Measurements from ENCODE around the gene EPN2. TPM values are rescaled to one million over a fixed set of nuclear protein-coding genes. Genes with fewer than 3 reads are reported as not detected.

EPN2 gene
- total and polyA plus RNA-seq, 4 donors: 46.6 to 114 (median 84.0) TPM

DNA sequence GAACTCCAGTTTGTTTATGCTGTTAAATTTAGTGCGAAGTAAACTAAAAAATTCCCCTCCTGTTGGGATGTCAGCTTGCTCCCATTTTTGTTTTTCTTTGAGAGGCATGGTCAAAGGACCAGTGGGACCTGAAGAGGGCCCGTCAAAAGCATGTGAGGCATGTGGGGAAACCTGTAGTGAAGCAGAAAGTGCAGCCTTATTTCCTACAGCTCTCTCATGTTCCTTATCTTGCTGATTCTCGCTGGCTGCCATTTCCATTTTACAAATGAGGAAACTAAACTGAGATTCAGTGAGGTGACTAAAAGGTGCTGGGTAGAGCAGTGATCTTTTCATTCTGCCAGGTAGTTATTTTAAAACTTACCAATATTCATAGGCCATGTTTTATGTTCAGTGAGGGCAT lies 27.1 kb downstream of the EPN2 start:
- H3K27ac ChIP-seq (ENCODE audit: low read depth, low read length): peak overlapping the region; percentile 84
- no CpG with 5 or more reads among the region's 3 CpGs for WGBS (ENCODE audit: insufficient coverage)
- H3K9me3 ChIP-seq (ENCODE audit: control insufficient read depth, insufficient read depth, low read length): no peaks in the 10 kb centered on the region
- H3K4me1 ChIP-seq (ENCODE audit: control insufficient read depth, insufficient read depth, low read length): peaks cover 60% of the 10 kb centered on the region
- H3K27me3 ChIP-seq (ENCODE audit: control insufficient read depth, insufficient read depth, low read length): no peaks in the 10 kb centered on the region
- H3K4me3 ChIP-seq (ENCODE audit: low read depth, low read length): no peak overlapping the region
- no peak for DNase-seq (ENCODE audit: low read depth in 4 of 6, low spot score in 6 of 6)
- peaks cover 14% of the 10 kb centered on the region for H3K36me3 ChIP-seq (ENCODE audit: control insufficient read depth, insufficient read depth, low read length)

GRCh38 chr17:19264681-19265080 lies 27.5 kb downstream of the EPN2 start:
- 15% methylated on average over 5 of the region's 6 CpGs for WGBS (ENCODE audit: insufficient coverage)
- peak in 4 of 6 donors; percentile 42 to 79 (median 66) for DNase-seq (ENCODE audit: low read depth in 4 of 6, low spot score in 6 of 6)
- Histone ChIP-seq H3K27me3 (ENCODE audit: control insufficient read depth, insufficient read depth, low read length) (no peaks in the 10 kb centered on the region), H3K4me3 (ENCODE audit: low read depth, low read length) (no peak overlapping the region), H3K4me1 (ENCODE audit: control insufficient read depth, insufficient read depth, low read length) (peaks cover 59% of the 10 kb centered on the region), H3K27ac (ENCODE audit: low read depth, low read length) (peak overlapping the region; percentile 84), H3K36me3 (ENCODE audit: control insufficient read depth, insufficient read depth, low read length) (peaks cover 14% of the 10 kb centered on the region), H3K9me3 (ENCODE audit: control insufficient read depth, insufficient read depth, low read length) (no peaks in the 10 kb centered on the region)

DNA sequence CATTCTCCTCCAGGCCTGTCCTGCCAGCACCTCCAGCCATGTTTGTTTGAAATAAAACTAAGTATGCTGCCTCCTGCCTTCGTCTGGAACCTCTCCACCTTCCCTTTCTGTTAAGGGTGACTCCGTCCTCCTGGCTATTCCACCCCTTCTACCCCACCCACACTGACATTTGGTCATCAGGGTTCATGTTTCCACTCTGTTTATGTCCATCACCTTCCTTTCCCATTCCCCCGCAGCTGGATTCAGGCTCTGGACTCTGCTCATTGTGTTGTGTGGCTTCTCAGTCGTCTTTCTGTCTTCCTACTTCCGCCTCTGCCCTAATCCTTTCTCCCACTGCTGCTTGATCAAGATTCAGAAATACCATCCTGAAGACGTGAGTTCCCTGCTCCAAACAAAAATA lies 28.6 kb downstream of the EPN2 start:
- H3K4me3 ChIP-seq (ENCODE audit: low read depth, low read length): no peak overlapping the region
- no peaks in the 10 kb centered on the region for H3K9me3 ChIP-seq (ENCODE audit: control insufficient read depth, insufficient read depth, low read length)
- H3K36me3 ChIP-seq (ENCODE audit: control insufficient read depth, insufficient read depth, low read length): peaks cover 13% of the 10 kb centered on the region
- H3K27me3 ChIP-seq (ENCODE audit: control insufficient read depth, insufficient read depth, low read length): no peaks in the 10 kb centered on the region
- DNase-seq (ENCODE audit: low read depth in 4 of 6, low spot score in 6 of 6): no peak
- WGBS (ENCODE audit: insufficient coverage): 76% methylated on average over 3 of the region's 6 CpGs
- H3K27ac ChIP-seq (ENCODE audit: low read depth, low read length): no peak overlapping the region
- peaks cover 62% of the 10 kb centered on the region for H3K4me1 ChIP-seq (ENCODE audit: control insufficient read depth, insufficient read depth, low read length)

GRCh38 chr17:19268611-19269010 lies 31.4 kb downstream of the EPN2 start:
- H3K36me3 ChIP-seq (ENCODE audit: control insufficient read depth, insufficient read depth, low read length): peaks cover 13% of the 10 kb centered on the region
- no peak for DNase-seq (ENCODE audit: low read depth in 4 of 6, low spot score in 6 of 6)
- no peak overlapping the region for H3K4me3 ChIP-seq (ENCODE audit: low read depth, low read length)
- peak overlapping the region; percentile 40 for H3K27ac ChIP-seq (ENCODE audit: low read depth, low read length)
- H3K4me1 ChIP-seq (ENCODE audit: control insufficient read depth, insufficient read depth, low read length): peaks cover 66% of the 10 kb centered on the region
- no peaks in the 10 kb centered on the region for H3K9me3 ChIP-seq (ENCODE audit: control insufficient read depth, insufficient read depth, low read length)
- 44% methylated on average over 2 of the region's 3 CpGs for WGBS (ENCODE audit: insufficient coverage)
- H3K27me3 ChIP-seq (ENCODE audit: control insufficient read depth, insufficient read depth, low read length): no peaks in the 10 kb centered on the region

DNA sequence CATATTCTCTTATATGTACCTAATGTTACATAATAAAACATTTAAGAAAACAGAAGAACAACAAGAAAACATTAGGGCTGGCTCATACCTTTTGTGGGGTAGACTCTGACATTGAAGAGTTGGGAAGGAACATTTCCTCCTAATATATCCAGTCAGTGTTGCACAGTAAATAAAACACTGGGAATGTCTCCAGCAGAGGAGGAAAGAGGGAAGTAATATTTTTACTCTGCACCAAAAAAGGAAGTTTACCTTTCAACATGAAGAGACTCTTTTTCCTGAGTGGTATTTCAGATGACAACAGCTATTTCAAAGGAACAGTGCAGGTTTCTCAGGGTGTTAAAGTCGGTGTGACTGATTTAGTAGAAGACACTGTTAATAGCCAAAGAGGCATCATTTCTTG lies 31.9 kb downstream of the EPN2 start:
- peaks cover 61% of the 10 kb centered on the region for H3K4me1 ChIP-seq (ENCODE audit: control insufficient read depth, insufficient read depth, low read length)
- WGBS (ENCODE audit: insufficient coverage): 57% methylated on average over 1 of the region's 1 CpG
- H3K9me3 ChIP-seq (ENCODE audit: control insufficient read depth, insufficient read depth, low read length): no peaks in the 10 kb centered on the region
- DNase-seq (ENCODE audit: low read depth in 4 of 6, low spot score in 6 of 6): no peak
- no peaks in the 10 kb centered on the region for H3K27me3 ChIP-seq (ENCODE audit: control insufficient read depth, insufficient read depth, low read length)
- H3K4me3 ChIP-seq (ENCODE audit: low read depth, low read length): no peak overlapping the region
- peaks cover 15% of the 10 kb centered on the region for H3K36me3 ChIP-seq (ENCODE audit: control insufficient read depth, insufficient read depth, low read length)
- peak overlapping the region; percentile 70 for H3K27ac ChIP-seq (ENCODE audit: low read depth, low read length)

GRCh38 chr17:19269641-19270040 lies 32.5 kb downstream of the EPN2 start:
- DNase-seq (ENCODE audit: low read depth in 4 of 6, low spot score in 6 of 6): no peak
- Histone ChIP-seq H3K27me3 (ENCODE audit: control insufficient read depth, insufficient read depth, low read length) (no peaks in the 10 kb centered on the region), H3K4me3 (ENCODE audit: low read depth, low read length) (no peak overlapping the region), H3K4me1 (ENCODE audit: control insufficient read depth, insufficient read depth, low read length) (peaks cover 57% of the 10 kb centered on the region), H3K9me3 (ENCODE audit: control insufficient read depth, insufficient read depth, low read length) (no peaks in the 10 kb centered on the region), H3K27ac (ENCODE audit: low read depth, low read length) (peak overlapping the region; percentile 70), H3K36me3 (ENCODE audit: control insufficient read depth, insufficient read depth, low read length) (peaks cover 16% of the 10 kb centered on the region)
- 48% methylated on average over 3 of the region's 3 CpGs for WGBS (ENCODE audit: insufficient coverage)

DNA sequence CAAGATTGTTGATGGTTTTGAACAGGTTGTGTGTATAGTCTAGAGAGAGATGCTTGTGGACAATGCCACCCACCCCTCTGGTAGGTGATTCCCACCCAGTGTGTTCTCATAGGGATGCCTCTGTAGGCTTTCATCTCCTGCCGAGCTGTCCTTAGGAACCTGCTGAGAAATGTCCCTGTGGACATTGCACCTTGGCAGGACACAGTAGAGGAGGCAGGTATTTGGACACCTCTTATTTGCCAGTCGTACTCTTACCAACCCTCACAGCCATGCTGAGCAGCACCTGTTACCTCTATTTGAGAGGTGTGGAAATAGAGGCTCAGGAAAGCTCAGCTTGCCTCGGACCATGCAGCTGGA lies 33.2 kb downstream of the EPN2 start:
- H3K9me3 ChIP-seq (ENCODE audit: control insufficient read depth, insufficient read depth, low read length): no peaks in the 10 kb centered on the region
- H3K27ac ChIP-seq (ENCODE audit: low read depth, low read length): peak overlapping the region; percentile 25
- WGBS (ENCODE audit: insufficient coverage): 68% methylated on average over 2 of the region's 3 CpGs
- H3K4me3 ChIP-seq (ENCODE audit: low read depth, low read length): no peak overlapping the region
- no peaks in the 10 kb centered on the region for H3K27me3 ChIP-seq (ENCODE audit: control insufficient read depth, insufficient read depth, low read length)
- peaks cover 12% of the 10 kb centered on the region for H3K36me3 ChIP-seq (ENCODE audit: control insufficient read depth, insufficient read depth, low read length)
- peaks cover 53% of the 10 kb centered on the region for H3K4me1 ChIP-seq (ENCODE audit: control insufficient read depth, insufficient read depth, low read length)
- DNase-seq (ENCODE audit: low read depth in 4 of 6, low spot score in 6 of 6): no peak

DNA sequence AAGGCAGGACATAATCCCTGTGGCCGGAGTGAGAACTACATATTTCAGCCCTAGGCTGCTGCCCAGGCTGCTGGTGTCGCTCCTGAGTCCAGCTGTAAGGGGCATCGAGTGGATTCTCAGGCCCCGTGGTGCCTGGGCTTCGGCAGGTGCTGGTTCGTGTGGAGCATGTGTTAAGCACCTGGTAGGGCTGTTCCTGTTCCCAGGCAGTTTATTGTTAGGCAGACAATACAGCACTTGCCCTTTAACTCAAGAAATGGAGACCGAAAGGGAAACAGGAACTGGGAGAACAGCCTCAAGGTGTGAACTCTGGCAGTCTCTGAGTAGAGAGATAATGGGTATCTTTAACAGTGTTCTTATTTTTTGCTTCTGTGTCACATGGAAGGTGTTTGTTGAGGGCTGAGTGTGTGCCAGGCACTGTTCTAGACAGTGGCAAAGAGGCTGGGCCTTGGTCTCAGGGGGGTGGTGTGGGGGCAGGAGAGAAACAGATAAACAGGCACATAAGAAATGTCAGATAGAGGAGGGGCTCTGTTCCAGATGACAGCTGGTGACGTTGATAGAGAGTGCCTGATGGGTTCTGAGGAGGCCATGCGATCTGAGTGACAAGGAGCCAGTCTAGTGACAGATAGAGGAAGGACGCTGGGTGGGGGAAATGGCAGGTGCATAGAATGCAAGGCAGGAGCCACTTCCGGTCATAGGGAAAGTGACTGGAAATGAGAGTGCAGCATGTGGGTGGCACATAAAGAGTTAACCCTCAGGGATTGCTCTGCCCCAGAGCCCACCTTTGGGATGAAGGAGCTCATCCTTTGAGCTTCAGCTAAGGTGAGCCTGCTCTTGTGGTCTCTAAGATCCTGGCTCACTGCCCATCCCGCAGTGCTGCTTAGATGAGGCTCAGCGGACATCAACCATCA lies 33.8 kb downstream of the EPN2 start:
- Histone ChIP-seq H3K36me3 (ENCODE audit: control insufficient read depth, insufficient read depth, low read length) (peaks cover 8% of the 10 kb centered on the region), H3K27ac (ENCODE audit: low read depth, low read length) (peak overlapping the region; percentile 64), H3K27me3 (ENCODE audit: control insufficient read depth, insufficient read depth, low read length) (no peaks in the 10 kb centered on the region), H3K4me3 (ENCODE audit: low read depth, low read length) (no peak overlapping the region), H3K9me3 (ENCODE audit: control insufficient read depth, insufficient read depth, low read length) (no peaks in the 10 kb centered on the region), H3K4me1 (ENCODE audit: control insufficient read depth, insufficient read depth, low read length) (peaks cover 51% of the 10 kb centered on the region)
- 61% methylated on average over 10 of the region's 13 CpGs for WGBS (ENCODE audit: insufficient coverage)
- no peak for DNase-seq (ENCODE audit: low read depth in 4 of 6, low spot score in 6 of 6)

DNA sequence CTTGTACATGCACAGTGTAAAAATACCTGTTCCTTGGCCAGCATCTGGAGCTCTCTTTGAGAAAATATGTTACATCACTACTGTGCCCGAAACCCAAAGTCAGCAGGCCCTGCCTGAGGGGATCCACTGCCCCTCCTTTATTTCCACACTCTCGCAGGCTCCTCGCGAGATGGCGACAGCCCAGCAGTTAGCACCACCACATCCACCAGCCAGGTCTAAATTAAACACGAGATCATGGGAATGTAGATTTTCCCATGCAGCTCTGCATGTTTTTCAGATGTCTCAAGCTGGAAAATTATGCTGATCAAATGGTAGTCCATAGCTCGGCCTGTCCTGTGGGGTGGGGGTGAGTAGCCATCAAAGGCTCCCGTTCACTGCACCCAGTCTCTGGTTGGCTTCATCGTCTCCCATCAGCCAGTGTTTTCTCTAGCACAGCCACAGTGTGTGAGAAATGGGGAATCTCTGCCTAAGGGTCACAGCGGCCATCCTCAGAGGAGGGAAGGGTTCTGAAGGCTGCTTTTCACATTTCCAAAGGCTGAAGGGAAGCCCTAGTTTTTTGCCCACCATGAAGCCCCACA lies 34.7 kb downstream of the EPN2 start:
- peaks cover 52% of the 10 kb centered on the region for H3K4me1 ChIP-seq (ENCODE audit: control insufficient read depth, insufficient read depth, low read length)
- WGBS (ENCODE audit: insufficient coverage): 64% methylated on average over 6 of the region's 10 CpGs
- no peak overlapping the region for H3K4me3 ChIP-seq (ENCODE audit: low read depth, low read length)
- peaks cover 8% of the 10 kb centered on the region for H3K36me3 ChIP-seq (ENCODE audit: control insufficient read depth, insufficient read depth, low read length)
- H3K9me3 ChIP-seq (ENCODE audit: control insufficient read depth, insufficient read depth, low read length): no peaks in the 10 kb centered on the region
- no peaks in the 10 kb centered on the region for H3K27me3 ChIP-seq (ENCODE audit: control insufficient read depth, insufficient read depth, low read length)
- H3K27ac ChIP-seq (ENCODE audit: low read depth, low read length): peak overlapping the region; percentile 64
- peak in 1 of 6 donors; percentile 43 for DNase-seq (ENCODE audit: low read depth in 4 of 6, low spot score in 6 of 6)

DNA sequence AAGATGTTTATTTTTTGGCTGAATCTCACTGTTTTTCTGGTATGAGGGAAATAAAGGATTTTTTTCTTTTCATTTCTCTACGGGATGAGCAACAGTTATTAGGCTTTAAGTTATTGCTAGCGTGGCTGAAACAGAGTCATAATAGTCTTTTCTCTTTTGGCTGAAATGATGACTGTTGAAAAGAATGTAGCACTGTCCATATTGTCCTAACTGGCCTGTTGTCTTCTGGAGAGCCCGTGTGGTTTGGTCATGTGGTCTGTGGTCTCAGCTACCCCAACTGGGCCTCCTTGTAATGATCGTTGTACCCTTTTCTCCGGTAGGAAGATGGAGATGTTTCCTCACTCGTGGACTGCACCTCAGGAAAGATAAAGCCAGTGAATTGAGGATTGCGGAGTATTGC lies 36.6 kb downstream of the EPN2 start:
- no peak overlapping the region for H3K4me3 ChIP-seq (ENCODE audit: low read depth, low read length)
- no peaks in the 10 kb centered on the region for H3K9me3 ChIP-seq (ENCODE audit: control insufficient read depth, insufficient read depth, low read length)
- H3K4me1 ChIP-seq (ENCODE audit: control insufficient read depth, insufficient read depth, low read length): peaks cover 44% of the 10 kb centered on the region
- peaks cover 6% of the 10 kb centered on the region for H3K36me3 ChIP-seq (ENCODE audit: control insufficient read depth, insufficient read depth, low read length)
- WGBS (ENCODE audit: insufficient coverage): 75% methylated on average over 4 of the region's 7 CpGs
- no peak for DNase-seq (ENCODE audit: low read depth in 4 of 6, low spot score in 6 of 6)
- peak overlapping the region; percentile 11 for H3K27ac ChIP-seq (ENCODE audit: low read depth, low read length)
- no peaks in the 10 kb centered on the region for H3K27me3 ChIP-seq (ENCODE audit: control insufficient read depth, insufficient read depth, low read length)

Measured in spinal cord (tissue), 10 donors.